ENCODE data around the gene PTPN6. TPM values are rescaled to one million over a fixed set of nuclear protein-coding genes. Genes with fewer than 3 reads are reported as not detected.

The PTPN6 gene
- total RNA-seq, 1 donor from 2014 or later: 341 TPM

GRCh38 chr12:6948873-6949594 lies 2.1 kb upstream of the PTPN6 start:
- no peaks in the 10 kb centered on the region for H3K27me3 Mint-ChIP-seq (ENCODE audit: insufficient read depth)
- intact Hi-C loops (cut with micrococcal nuclease): loop anchor here (10.0 kb wide), 1 partner anchor 414 kb away; the partner anchor contains the start of gene GAPDH
- DNase-seq (ENCODE audit: low spot score): no peak
- H3K27ac Mint-ChIP-seq: peak overlapping the region; percentile 88
- H3K4me3 Mint-ChIP-seq: peak overlapping the region; percentile 64
- H3K4me1 Mint-ChIP-seq (ENCODE audit: low read depth): peaks cover 82% of the 10 kb centered on the region
- no peaks in the 10 kb centered on the region for H3K9me3 Mint-ChIP-seq
- peaks cover 31% of the 10 kb centered on the region for H3K36me3 Mint-ChIP-seq (ENCODE audit: low read depth)

GRCh38 chr12:6950401-6950801 lies 755 bp upstream of the PTPN6 start:
- Mint-ChIP-seq H3K27ac (peak overlapping the region; percentile 92), H3K9me3 (no peaks in the 10 kb centered on the region), H3K36me3 (ENCODE audit: low read depth) (peaks cover 37% of the 10 kb centered on the region), H3K4me3 (peak overlapping the region; percentile 98), H3K4me1 (ENCODE audit: low read depth) (peaks cover 80% of the 10 kb centered on the region), H3K27me3 (ENCODE audit: insufficient read depth) (no peaks in the 10 kb centered on the region)
- DNase-seq (ENCODE audit: low spot score): no peak
- intact Hi-C loops (cut with micrococcal nuclease): loop anchor here (5.0 kb wide), 3 partner anchors 163 to 987 kb away; partner anchors contain the start of genes CD4, CHD4 and SLC2A3

DNA sequence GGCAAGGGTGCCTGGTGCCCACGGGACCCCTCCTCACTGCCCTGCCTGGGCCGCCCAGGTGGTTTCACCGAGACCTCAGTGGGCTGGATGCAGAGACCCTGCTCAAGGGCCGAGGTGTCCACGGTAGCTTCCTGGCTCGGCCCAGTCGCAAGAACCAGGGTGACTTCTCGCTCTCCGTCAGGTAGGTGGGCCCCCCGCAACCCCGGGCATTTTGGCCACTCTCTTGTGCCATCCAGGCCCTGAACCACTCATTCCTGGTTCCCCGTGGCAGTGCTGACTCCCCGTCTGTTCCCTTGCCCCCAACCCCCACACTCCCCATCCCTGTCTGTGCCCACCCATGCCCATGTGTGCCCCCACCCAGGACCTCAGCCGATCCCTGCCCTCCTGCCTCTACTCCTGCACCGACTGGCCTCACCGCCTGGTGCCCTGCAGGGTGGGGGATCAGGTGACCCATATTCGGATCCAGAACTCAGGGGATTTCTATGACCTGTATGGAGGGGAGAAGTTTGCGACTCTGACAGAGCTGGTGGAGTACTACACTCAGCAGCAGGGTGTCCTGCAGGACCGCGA lies 480 bp downstream of the PTPN6 start:
- Mint-ChIP-seq H3K4me1 (ENCODE audit: low read depth) (peaks cover 82% of the 10 kb centered on the region), H3K9me3 (no peaks in the 10 kb centered on the region), H3K27me3 (ENCODE audit: insufficient read depth) (no peaks in the 10 kb centered on the region), H3K4me3 (peak overlapping the region; percentile 98), H3K36me3 (ENCODE audit: low read depth) (peaks cover 49% of the 10 kb centered on the region), H3K27ac (peak overlapping the region; percentile 97)
- no peak for DNase-seq (ENCODE audit: low spot score)
- intact Hi-C loops (cut with micrococcal nuclease): loop anchor here (2.0 to 5.0 kb wide), 4 partner anchors 157 to 986 kb away; partner anchors contain the start of genes C1RL, CD4, CHD4 and SLC2A3

GRCh38 chr12:6952121-6952862 lies 1.1 kb downstream of the PTPN6 start:
- peaks cover 52% of the 10 kb centered on the region for H3K36me3 Mint-ChIP-seq (ENCODE audit: low read depth)
- H3K9me3 Mint-ChIP-seq: no peaks in the 10 kb centered on the region
- H3K4me3 Mint-ChIP-seq: peak overlapping the region; percentile 98
- DNase-seq (ENCODE audit: low spot score): no peak
- H3K4me1 Mint-ChIP-seq (ENCODE audit: low read depth): peaks cover 82% of the 10 kb centered on the region
- H3K27me3 Mint-ChIP-seq (ENCODE audit: insufficient read depth): no peaks in the 10 kb centered on the region
- peak overlapping the region; percentile 97 for H3K27ac Mint-ChIP-seq
- intact Hi-C loops (cut with micrococcal nuclease): loop anchor here (2.0 to 5.0 kb wide), 4 partner anchors 157 to 985 kb away; partner anchors contain the start of genes C1RL, CD4, CHD4 and SLC2A3

DNA sequence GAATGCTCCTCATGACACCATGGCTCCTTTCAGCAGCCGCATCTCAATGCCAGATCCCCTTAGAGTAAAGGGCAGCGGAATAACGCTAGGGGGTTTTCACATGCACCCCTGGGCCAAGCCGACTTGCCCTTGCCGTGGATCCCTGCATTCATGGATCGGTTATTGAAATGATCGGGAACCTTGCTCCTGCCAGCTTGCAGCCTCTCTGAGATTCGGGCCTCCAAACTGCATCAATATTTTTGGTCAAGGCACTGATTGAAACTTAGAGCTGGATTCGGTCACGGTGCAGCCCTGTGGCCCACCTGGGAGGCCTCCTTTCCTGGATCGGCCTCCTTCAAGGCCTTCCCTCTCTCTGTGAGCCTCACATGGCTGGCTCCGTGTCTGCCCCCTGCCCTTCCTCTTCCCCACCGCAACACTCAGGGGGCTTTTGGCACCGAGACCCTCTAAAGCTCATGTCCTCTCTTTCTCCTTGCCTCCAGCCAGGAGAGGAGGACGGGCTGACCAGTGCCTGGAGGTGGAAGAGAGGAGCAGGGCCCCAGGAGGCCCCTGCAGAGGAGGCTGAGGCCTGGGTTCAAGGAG lies 1.8 kb downstream of the PTPN6 start:
- Mint-ChIP-seq H3K9me3 (no peaks in the 10 kb centered on the region), H3K36me3 (ENCODE audit: low read depth) (peaks cover 49% of the 10 kb centered on the region), H3K4me3 (peak overlapping the region; percentile 98), H3K27ac (peak overlapping the region; percentile 97), H3K27me3 (ENCODE audit: insufficient read depth) (no peaks in the 10 kb centered on the region), H3K4me1 (ENCODE audit: low read depth) (peaks cover 80% of the 10 kb centered on the region)
- intact Hi-C loops (cut with micrococcal nuclease): loop anchor here (1.0 to 5.0 kb wide), 6 partner anchors 8 to 984 kb away; partner anchors contain the start of genes C12orf57, C1RL, CD4 and CHD4
- no peak for DNase-seq (ENCODE audit: low spot score)

DNA sequence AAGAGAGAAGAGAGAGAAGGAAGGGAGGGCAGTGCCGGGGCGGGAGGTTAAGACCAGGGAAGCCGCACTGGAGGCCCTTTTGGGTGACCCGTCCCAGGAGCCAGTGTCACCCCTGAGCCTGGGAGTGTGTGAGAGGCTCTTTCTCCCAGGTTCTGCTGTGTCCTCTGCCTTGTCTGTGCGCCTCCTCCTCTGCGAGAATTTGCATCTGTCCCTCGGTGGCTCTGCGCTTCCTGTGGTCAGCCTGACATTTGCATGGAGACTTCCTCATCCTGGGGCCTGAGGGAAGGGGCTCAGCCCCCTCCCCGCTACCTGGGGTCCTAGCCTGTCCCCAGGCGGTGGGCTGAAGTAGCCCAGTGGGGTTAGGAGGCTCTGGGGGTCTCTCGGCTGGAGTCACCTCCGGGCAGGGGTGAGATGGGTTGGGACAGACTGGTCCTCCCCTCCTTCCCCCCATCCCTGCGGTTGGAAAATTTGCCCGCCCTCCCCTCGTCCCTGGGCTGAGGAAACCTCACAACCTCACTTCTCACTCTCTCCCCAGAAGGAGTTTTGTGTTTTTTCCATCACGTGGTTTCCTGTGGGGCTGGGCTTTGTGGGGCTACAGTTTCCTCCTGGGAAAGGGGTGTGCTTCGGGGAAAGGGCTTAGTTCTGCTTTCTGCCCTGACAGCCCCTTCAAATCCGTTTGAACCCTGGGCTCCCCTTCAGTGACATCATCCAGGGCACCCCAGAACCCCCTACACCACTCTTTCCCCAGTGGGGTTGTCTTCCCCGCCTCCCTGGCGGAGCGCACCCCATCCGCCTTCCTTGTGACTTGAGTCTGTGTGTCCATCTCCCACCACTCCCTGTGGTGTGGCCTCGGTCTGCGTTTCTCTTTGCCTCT lies 2.5 kb downstream of the PTPN6 start:
- peaks cover 55% of the 10 kb centered on the region for H3K36me3 Mint-ChIP-seq (ENCODE audit: low read depth)
- DNase-seq (ENCODE audit: low spot score): peak; percentile 79
- peaks cover 80% of the 10 kb centered on the region for H3K4me1 Mint-ChIP-seq (ENCODE audit: low read depth)
- peak overlapping the region; percentile 98 for H3K4me3 Mint-ChIP-seq
- no peaks in the 10 kb centered on the region for H3K27me3 Mint-ChIP-seq (ENCODE audit: insufficient read depth)
- H3K27ac Mint-ChIP-seq: peak overlapping the region; percentile 97
- no peaks in the 10 kb centered on the region for H3K9me3 Mint-ChIP-seq
- intact Hi-C loops (cut with micrococcal nuclease): loop anchor here (1.0 to 5.0 kb wide), 6 partner anchors 8 to 984 kb away; partner anchors contain the start of genes C12orf57, C1RL, CD4 and CHD4

DNA sequence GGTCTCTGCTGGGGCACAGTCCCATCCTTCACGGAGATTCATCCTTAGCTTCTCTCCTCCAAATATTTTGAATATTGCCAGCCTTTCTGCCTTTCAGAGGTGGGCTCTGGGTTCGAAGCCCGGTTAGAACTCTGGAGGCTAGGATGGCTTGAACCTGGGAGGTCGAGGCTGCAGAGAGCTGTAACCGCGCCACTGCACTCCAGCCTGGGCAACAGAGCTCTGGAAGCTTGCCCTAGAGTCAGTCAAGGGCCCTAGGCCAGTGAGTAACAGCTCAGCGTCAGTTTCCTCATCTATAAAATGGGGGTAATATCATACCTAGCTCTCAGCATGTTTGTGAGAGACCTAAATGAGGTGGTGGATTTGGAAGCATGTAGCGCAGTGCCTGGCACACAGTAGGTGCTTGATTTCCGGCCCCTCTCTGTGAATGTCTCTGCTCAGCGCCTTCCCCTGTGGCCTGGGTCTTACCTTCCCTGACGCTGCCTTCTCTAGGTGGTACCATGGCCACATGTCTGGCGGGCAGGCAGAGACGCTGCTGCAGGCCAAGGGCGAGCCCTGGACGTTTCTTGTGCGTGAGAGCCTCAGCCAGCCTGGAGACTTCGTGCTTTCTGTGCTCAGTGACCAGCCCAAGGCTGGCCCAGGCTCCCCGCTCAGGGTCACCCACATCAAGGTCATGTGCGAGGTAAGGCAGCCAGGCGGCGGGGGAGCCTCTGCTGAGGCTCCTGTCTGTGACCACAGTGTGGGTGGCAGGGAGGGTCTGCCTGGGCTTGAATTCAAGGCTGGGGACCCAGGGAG lies 3.4 kb downstream of the PTPN6 start:
- intact Hi-C loops (cut with micrococcal nuclease): loop anchor here (5.0 kb wide), 4 partner anchors 167 to 983 kb away; partner anchors contain the start of genes CD4, CHD4, LAG3 and SLC2A3

DNA sequence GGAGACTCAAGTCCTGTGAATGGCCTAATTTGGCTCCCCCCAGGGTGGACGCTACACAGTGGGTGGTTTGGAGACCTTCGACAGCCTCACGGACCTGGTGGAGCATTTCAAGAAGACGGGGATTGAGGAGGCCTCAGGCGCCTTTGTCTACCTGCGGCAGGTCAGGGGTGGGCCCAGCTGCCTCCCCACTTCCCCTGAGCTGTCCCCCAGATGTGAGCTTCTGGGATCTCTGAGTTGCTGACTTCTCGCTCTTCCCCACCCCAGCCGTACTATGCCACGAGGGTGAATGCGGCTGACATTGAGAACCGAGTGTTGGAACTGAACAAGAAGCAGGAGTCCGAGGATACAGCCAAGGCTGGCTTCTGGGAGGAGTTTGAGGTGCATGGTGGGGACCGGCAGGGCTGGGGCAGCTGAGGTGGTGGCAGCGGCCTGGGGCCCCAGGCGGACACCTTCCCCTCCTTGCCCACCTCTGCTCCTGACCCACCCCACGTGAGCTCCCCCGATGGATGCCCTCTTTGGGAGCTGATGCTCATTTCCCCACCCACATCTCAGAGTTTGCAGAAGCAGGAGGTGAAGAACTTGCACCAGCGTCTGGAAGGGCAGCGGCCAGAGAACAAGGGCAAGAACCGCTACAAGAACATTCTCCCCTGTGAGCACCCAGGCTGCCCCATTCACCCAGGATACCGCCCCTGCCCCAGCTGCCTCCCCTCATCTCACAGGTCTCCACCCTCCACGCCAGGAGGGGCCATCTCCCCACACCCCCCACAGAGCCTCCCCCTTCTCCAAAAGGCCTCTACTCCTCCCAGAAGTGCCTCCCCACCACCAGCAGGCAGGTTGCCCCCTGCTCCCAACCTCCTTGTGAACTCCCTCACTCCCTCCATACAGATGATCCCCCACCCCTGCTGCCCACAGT lies 4.2 kb downstream of the PTPN6 start:
- intact Hi-C loops (cut with micrococcal nuclease): loop anchor here (5.0 kb wide), 1 partner anchor 183 kb away; the partner anchor contains the start of gene LAG3
- Mint-ChIP-seq H3K27ac (peak overlapping the region; percentile 86), H3K4me1 (ENCODE audit: low read depth) (peaks cover 74% of the 10 kb centered on the region), H3K4me3 (peak overlapping the region; percentile 98), H3K36me3 (ENCODE audit: low read depth) (peaks cover 63% of the 10 kb centered on the region), H3K9me3 (no peaks in the 10 kb centered on the region), H3K27me3 (ENCODE audit: insufficient read depth) (no peaks in the 10 kb centered on the region)
- no peak for DNase-seq (ENCODE audit: low spot score)

More for the DNA sequence above, 3.4 kb downstream of the PTPN6 start:
- H3K4me1 Mint-ChIP-seq (ENCODE audit: low read depth): peaks cover 81% of the 10 kb centered on the region
- peaks cover 63% of the 10 kb centered on the region for H3K36me3 Mint-ChIP-seq (ENCODE audit: low read depth)
- peak overlapping the region; percentile 97 for H3K27ac Mint-ChIP-seq
- H3K9me3 Mint-ChIP-seq: no peaks in the 10 kb centered on the region
- peak overlapping the region; percentile 98 for H3K4me3 Mint-ChIP-seq
- H3K27me3 Mint-ChIP-seq (ENCODE audit: insufficient read depth): no peaks in the 10 kb centered on the region
- no peak for DNase-seq (ENCODE audit: low spot score)

- no peaks in the 10 kb centered on the region for H3K27me3 Mint-ChIP-seq (ENCODE audit: insufficient read depth)
- H3K4me3 Mint-ChIP-seq: peak overlapping the region; percentile 60
- no peaks in the 10 kb centered on the region for H3K9me3 Mint-ChIP-seq
- no peak for DNase-seq (ENCODE audit: low spot score)
- H3K27ac Mint-ChIP-seq: peak overlapping the region; percentile 66
- H3K36me3 Mint-ChIP-seq (ENCODE audit: low read depth): peaks cover 68% of the 10 kb centered on the region
- intact Hi-C loops (cut with micrococcal nuclease): loop anchor here (5.0 kb wide), 1 partner anchor 184 kb away; the partner anchor contains the start of gene LAG3
- H3K4me1 Mint-ChIP-seq (ENCODE audit: low read depth): peaks cover 75% of the 10 kb centered on the region
These were observed 5.0 kb downstream of the PTPN6 start for GRCh38 chr12:6956021-6956727.

GRCh38 chr12:6957151-6957701 lies 6.1 kb downstream of the PTPN6 start:
- peak overlapping the region; percentile 91 for H3K4me3 Mint-ChIP-seq
- H3K9me3 Mint-ChIP-seq: no peaks in the 10 kb centered on the region
- H3K4me1 Mint-ChIP-seq (ENCODE audit: low read depth): peaks cover 85% of the 10 kb centered on the region
- intact Hi-C loops (cut with micrococcal nuclease): loop anchor here (5.0 kb wide), 1 partner anchor 185 kb away; the partner anchor contains the start of gene LAG3
- H3K27ac Mint-ChIP-seq: peak overlapping the region; percentile 96
- no peak for DNase-seq (ENCODE audit: low spot score)
- H3K27me3 Mint-ChIP-seq (ENCODE audit: insufficient read depth): no peaks in the 10 kb centered on the region
- H3K36me3 Mint-ChIP-seq (ENCODE audit: low read depth): peaks cover 68% of the 10 kb centered on the region
